K562 (cell line): ENCODE measurements around the gene HIVEP1. TPM values are rescaled to one million over a fixed set of nuclear protein-coding genes. Genes with fewer than 3 reads are reported as not detected.

ENCODE experiments used
- ATAC-seq: fragments of 200-7000 bp; cut with Tn5 transposase; 3 replicates; pipeline ENCODE4 v1.9.1; 2020; ENCODE audit warnings: moderate library complexity
- BruUV-seq: library from RNA; stranded (reverse); fragments of 400-500 nt; replicated peaks from 2 replicates; lab custom pipeline; 2021; lab: Mats Ljungman, UMichigan
- CTCF ChIA-PET: fragments of 300-600 bp; formaldehyde crosslinking; extraction: SDS; loops from one replicate; lab custom pipeline; 2021; ENCODE audit warnings: low intra/inter-chr PET ratio; lab: Yijun Ruan, JAX
- POLR2A ChIA-PET: fragments of 300-600, 350-650 bp; sonication (Branson Sonifier 250); formaldehyde crosslinking; extraction: SDS; loops from one replicate; lab custom pipeline; 2021; ENCODE audit warnings: antibody characterized with exemption, inconsistent platforms; lab: Yijun Ruan, JAX
- DNase-seq, 4 experiments: peaks; one replicate each; pipeline versions ENCODE4 v3.0.0 to v3.0.0-alpha.2; 2011 to 2018; ENCODE audit warnings: low spot score in 3 of 4, mixed read lengths in 3 of 4; ENCODE audit errors: extremely low read depth in 1 of 4
- FAIRE-seq: peaks from 2 replicates; lab custom pipeline; 2011; peaks lifted over from hg19 to GRCh38; lab: Jason Lieb, UNC
- H2AFZ ChIP-seq: 2 replicates; pipeline ENCODE4 v1.6.0; 2011; ENCODE audit warnings: low read depth, low read length, control low read depth, inconsistent platforms
- H3K27ac ChIP-seq: fragments of 200-600 bp; 3 replicates; pipeline ENCODE4 v1.8.0; 2011; ENCODE audit warnings: low read depth, mild to moderate bottlenecking, control low read depth, inconsistent platforms, low read length, moderate library complexity, mixed read lengths; ENCODE audit errors: extremely low read depth
- H3K27me3 ChIP-seq, 2 experiments: fragments of 300-600 bp in 1 of 2; 2 replicates in 1 of 2; 3 replicates in 1 of 2; pipeline versions ENCODE4 v1.6.0 to v1.8.0; 2011; ENCODE audit warnings: inconsistent platforms in 2 of 2, low read length in 2 of 2, mild to moderate bottlenecking in 1 of 2, mixed read lengths in 1 of 2, moderate library complexity in 1 of 2; ENCODE audit not compliant: control insufficient read depth in 2 of 2, insufficient read depth in 2 of 2
- H3K36me3 ChIP-seq: fragments of 300-600 bp; 3 replicates; pipeline ENCODE4 v1.8.0; 2011; ENCODE audit warnings: mild to moderate bottlenecking, low read length, inconsistent platforms; ENCODE audit not compliant: control insufficient read depth, insufficient read depth
- H3K4me1 ChIP-seq, 2 experiments: fragments of 200-600 bp in 1 of 2; replicated peaks in 1 of 2; 2 replicates in 1 of 2; 3 replicates in 1 of 2; pipeline versions ENCODE4 v1.5.1 to v1.8.0; 2011; ENCODE audit warnings: inconsistent platforms in 2 of 2, low read length in 2 of 2, mild to moderate bottlenecking in 1 of 2, mixed read lengths in 1 of 2, moderate library complexity in 1 of 2; ENCODE audit not compliant: control insufficient read depth in 2 of 2, insufficient read depth in 2 of 2
- H3K4me2 ChIP-seq: 2 replicates; pipeline ENCODE4 v1.6.1; 2011; ENCODE audit warnings: low read length, control low read depth, inconsistent platforms, mixed read lengths; ENCODE audit not compliant: insufficient read depth
- H3K4me3 ChIP-seq: fragments of 200-600 bp; sonication (generic), shearing (Covaris generic); 2 replicates; pipeline ENCODE4 v1.5.1; 2016; ENCODE audit warnings: control low read depth, inconsistent platforms
- H3K79me2 ChIP-seq: fragments of 200-600 bp; 3 replicates; pipeline ENCODE4 v1.8.0; 2011; ENCODE audit warnings: low read length, inconsistent platforms; ENCODE audit not compliant: control insufficient read depth, insufficient read depth
- H3K9ac ChIP-seq, 2 experiments: 2 replicates each; pipeline versions ENCODE4 v1.6.0 to v1.6.1; 2011; ENCODE audit warnings: low read depth in 2 of 2, low read length in 2 of 2, control low read depth in 1 of 2, inconsistent platforms in 1 of 2, mild to moderate bottlenecking in 1 of 2, mixed read lengths in 1 of 2; ENCODE audit not compliant: insufficient read depth in 1 of 2
- H3K9me1 ChIP-seq: one replicate; pipeline ENCODE4 v1.6.0; 2011; ENCODE audit warnings: inconsistent platforms, mild to moderate bottlenecking, low read length, moderate library complexity; ENCODE audit not compliant: control insufficient read depth, insufficient read depth
- H3K9me3 ChIP-seq: replicated peaks from 2 replicates; pipeline ENCODE4 v1.5.1; 2011; ENCODE audit warnings: low read depth, low read length, inconsistent platforms; ENCODE audit not compliant: control insufficient read depth, insufficient read depth
- H4K20me1 ChIP-seq: replicated peaks from 2 replicates; pipeline ENCODE4 v1.6.1; 2011; ENCODE audit warnings: low read length, inconsistent platforms, mixed read lengths; ENCODE audit not compliant: control insufficient read depth, insufficient read depth
- ATF7 ChIP-seq: fragments of 450-650 bp; IDR thresholded peaks from 2 replicates; pipeline ENCODE4 v1.7.1; 2014; ENCODE audit warnings: mild to moderate bottlenecking, moderate library complexity
- BCL6 ChIP-seq: fragments of 250-450 bp; sonication (Bioruptor Pico); IDR thresholded peaks from 2 replicates; pipeline ENCODE4 v1.4.0; 2020
- FOXA3 ChIP-seq, 2 experiments: fragments of 450-650 bp in 1 of 2; sonication (generic) in 1 of 2; formaldehyde crosslinking; IDR thresholded peaks in 1 of 2; conservative IDR thresholded peaks in 1 of 2; 2 replicates each; pipeline versions ENCODE4 v1.4.0 to v1.8.0; 2020 to 2022; ENCODE audit warnings: mild to moderate bottlenecking in 2 of 2, missing genetic modification reagents in 1 of 2
- IRF2 ChIP-seq: sonication (generic); formaldehyde crosslinking; IDR thresholded peaks from 2 replicates; pipeline ENCODE4 v1.8.1; 2022; ENCODE audit warnings: mild to moderate bottlenecking, missing genetic modification reagents
- MBD2 ChIP-seq: sonication (generic); IDR thresholded peaks from 2 replicates; pipeline ENCODE4 v1.6.1; 2016; ENCODE audit warnings: low read depth, borderline replicate concordance
- NFXL1 ChIP-seq: fragments of 450-650 bp; formaldehyde crosslinking; IDR thresholded peaks from 2 replicates; pipeline ENCODE4 v1.4.0; 2021; ENCODE audit warnings: mild to moderate bottlenecking
- NR2F6 ChIP-seq: fragments of 450-650 bp; formaldehyde crosslinking; IDR thresholded peaks from 2 replicates; pipeline ENCODE4 v1.4.0; 2020; ENCODE audit warnings: mild to moderate bottlenecking
- PHF8 ChIP-seq: fragments of 200-600 bp; sonication (generic); IDR thresholded peaks from 2 replicates; pipeline ENCODE4 v1.6.1; 2012; ENCODE audit warnings: mixed run types, mild to moderate bottlenecking, inconsistent platforms, low read length, moderate library complexity, borderline replicate concordance
- TEAD1 ChIP-seq, 2 experiments: fragments of 450-650 bp in 1 of 2; sonication (generic) in 1 of 2; formaldehyde crosslinking; IDR thresholded peaks; 2 replicates each; pipeline versions ENCODE4 v1.4.0 to v1.8.0; 2020 to 2022; ENCODE audit warnings: mild to moderate bottlenecking in 2 of 2, missing genetic modification reagents in 1 of 2
- ZNF766 ChIP-seq: fragments of 200-800 bp; sonication (Bioruptor generic); conservative IDR thresholded peaks from 2 replicates; pipeline ENCODE4 v1.6.1; 2016; ENCODE audit warnings: missing genetic modification characterization, missing compliant biosample characterization
- WGBS: fragments of 100-300 bp; shearing (Covaris generic); methylation state at CpG from one replicate; pipeline ENCODE4 v1.1.6; 2016; ENCODE audit warnings: low coverage, mixed read lengths; ENCODE audit not compliant: insufficient coverage; ENCODE audit errors: missing lambda C conversion rate; 5-methylcytosine and 5-hydroxymethylcytosine counted together
- in situ Hi-C: fragments of 300-500 bp; cut with MboI; formaldehyde crosslinking; loops from 4 replicates; pipeline ENCODE4 v1.15.0; 2018; ENCODE audit warnings: inconsistent platforms, mixed read lengths
- intact Hi-C: fragments of 100-400 bp; cut with micrococcal nuclease; formaldehyde crosslinking; loops from 2 replicates; pipeline ENCODE4 v1.14.2; 2022
- polyA plus RNA-seq, 8 experiments: library from polyadenylated mRNA; depleted of rRNA in 4 of 8; stranded (reverse) in 5 of 8; unstranded in 3 of 8; fragments of >200 nt; fragmentation: Nextera tagmentation in 2 of 8; fragmentation: Illumina TruSeq in 1 of 8; extraction: Ambion mirVana in 2 of 8; extraction: Trizol in 1 of 8; gene quantifications; 2 replicates each; pipeline versions ENCODE4 v1.2.1 to v1.2.3, GENCODE V29; 2011 to 2014; ENCODE audit warnings: inconsistent platforms in 1 of 8, missing spikeins in 1 of 8
- total RNA-seq, 7 experiments: library from RNA; depleted of rRNA in 6 of 7; stranded (reverse); fragments of >200 nt in 6 of 7; fragmentation: Illumina TruSeq in 2 of 7; extraction: Trizol in 2 of 7; gene quantifications; 2 replicates each; pipeline versions ENCODE4 v1.2.1 to v1.2.3, GENCODE V29; 2011 to 2021; ENCODE audit warnings: low replicate concordance in 1 of 7
- TF ChIP-seq, protein P1 (sequence below), 2 experiments: fragments of 450-650 bp in 1 of 2; sonication (generic) in 1 of 2; formaldehyde crosslinking in 1 of 2; IDR thresholded peaks in 1 of 2; conservative IDR thresholded peaks in 1 of 2; 2 replicates each; pipeline versions ENCODE4 v1.6.1 to v1.8.1; 2016 to 2023; ENCODE audit warnings: mild to moderate bottlenecking in 2 of 2, moderate library complexity in 2 of 2, inconsistent platforms in 1 of 2, missing genetic modification reagents in 1 of 2
- TF ChIP-seq, protein P2 (sequence below): fragments of 450-650 bp; IDR thresholded peaks from 2 replicates; pipeline ENCODE4 v1.6.1; 2016; ENCODE audit warnings: missing biosample characterization, missing genetic modification characterization
- TF ChIP-seq, protein P3 (sequence below): fragments of 450-650 bp; IDR thresholded peaks from 2 replicates; pipeline ENCODE4 v1.6.1; 2016
- TF ChIP-seq, protein P4 (sequence below): fragments of 450-650 bp; IDR thresholded peaks from 2 replicates; pipeline ENCODE4 v1.6.1; 2016; ENCODE audit warnings: low read depth, mild to moderate bottlenecking, moderate library complexity
- TF ChIP-seq, protein P5 (sequence below): sonication (generic); formaldehyde crosslinking; IDR thresholded peaks from 2 replicates; pipeline ENCODE4 v1.5.0; 2020; ENCODE audit warnings: missing genetic modification reagents

The HIVEP1 gene
- total and polyA plus RNA-seq, 9 of the 15 experiments (the other 6 are each of a cell fraction or from before 2014, with no cell fraction given) = 6.0 to 33.3 (median 21.7) TPM

DNA sequence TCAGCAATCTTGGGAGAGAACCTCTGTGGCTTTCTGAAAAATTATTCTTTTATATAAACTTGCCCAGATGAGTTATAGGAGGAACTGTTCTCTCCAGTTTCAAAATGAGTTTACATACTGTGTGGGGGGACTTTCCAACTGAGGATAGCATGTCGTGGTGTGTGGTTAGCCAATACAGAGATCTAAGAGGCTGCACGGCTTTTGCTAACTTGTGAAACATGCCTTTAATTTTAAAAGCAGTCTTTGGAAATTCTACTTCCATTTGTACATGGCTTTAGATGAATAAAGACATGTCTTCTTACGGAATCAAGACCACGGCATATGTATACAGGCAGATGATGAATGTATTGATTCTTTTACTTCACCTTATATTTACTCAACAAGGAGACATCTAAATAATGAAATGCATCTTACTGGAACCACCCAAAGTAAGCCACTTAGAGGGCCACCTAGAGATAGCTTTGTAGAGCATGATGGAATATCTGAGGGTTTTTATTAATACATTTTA lies 39.8 kb downstream of the HIVEP1 start (continued):
- no peak for TF ChIP-seq NFXL1 (CRISPR knock-in tag)
- TF ChIP-seq, all 486 proteins: peak for 0

DNA sequence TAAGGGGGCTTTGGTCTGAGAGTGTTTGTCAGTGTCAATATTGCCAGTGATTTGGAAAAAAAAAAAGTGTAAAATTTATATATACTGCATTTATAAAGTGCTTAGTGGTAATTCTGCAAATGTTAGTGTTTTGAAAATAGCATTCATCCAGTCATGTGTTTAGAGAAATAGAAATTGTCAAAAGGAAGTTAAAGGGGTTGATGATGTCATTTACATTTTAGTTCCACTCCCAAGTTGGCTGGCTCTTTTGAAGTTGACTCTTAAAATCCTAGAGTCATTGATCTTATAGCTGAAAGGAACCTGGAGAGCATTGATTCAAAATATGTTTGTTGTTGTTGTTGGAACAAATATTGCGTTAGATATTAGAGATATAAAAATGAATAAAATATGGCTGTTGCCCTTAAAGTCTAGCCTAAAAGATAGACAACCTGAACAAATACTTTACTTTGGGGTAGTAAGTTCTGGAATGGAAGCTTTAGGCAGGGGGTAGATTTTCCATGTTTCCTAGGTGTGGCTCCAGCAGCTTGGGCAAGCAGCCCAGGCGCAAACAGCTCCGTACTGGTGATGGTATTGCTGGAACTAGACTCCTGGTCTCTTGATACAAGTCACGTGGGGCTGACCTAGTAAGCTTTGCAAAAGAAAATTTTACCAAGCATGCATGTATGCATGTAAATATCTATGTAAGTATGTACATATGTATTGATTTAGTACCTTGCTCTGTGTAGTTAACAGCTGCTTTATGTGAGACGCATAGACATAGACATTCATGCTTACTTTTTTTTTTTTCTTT lies 46.3 kb downstream of the HIVEP1 start:
- H3K9ac ChIP-seq = no peak overlapping the region
- FAIRE-seq (no peak), DNase-seq (no peak), ATAC-seq (no peak)
- peaks cover 86% of the 10 kb centered on the region for H3K79me2 ChIP-seq
- WGBS = 80% methylated on average over 5 of the region's 5 CpGs
- intact Hi-C loops (no loop called here), in situ Hi-C loops (no loop called here)
- H3K27me3 ChIP-seq = no peaks in the 10 kb centered on the region
- no peak overlapping the region for H3K27ac ChIP-seq
- no peaks in the 10 kb centered on the region for H3K9me3 ChIP-seq
- H3K36me3 ChIP-seq = peaks cover 7% of the 10 kb centered on the region; the same call in 2 of the 3 replicates
- no TSS peak for BruUV-seq
- H4K20me1 ChIP-seq = peaks cover 10% of the 10 kb centered on the region; the same call in 1 of the 2 replicates
- CTCF ChIA-PET = no interaction called here
- no peak overlapping the region for H2AFZ ChIP-seq
- H3K4me3 ChIP-seq = no peak overlapping the region
- no peaks in the 10 kb centered on the region for H3K9me1 ChIP-seq
- POLR2A ChIA-PET = no interaction called here
- H3K4me1 ChIP-seq = no peaks in the 10 kb centered on the region
- no peak overlapping the region for H3K4me2 ChIP-seq
- TF ChIP-seq MBD2 (no peak), TEAD1 (CRISPR knock-in tag; IDR thresholded peaks at IDR 0.05) (no peak), BCL6 (CRISPR knock-in tag) (no peak), ATF7 (peak; percentile 20; the same call in 1 of the 2 replicates), NR2F6 (CRISPR knock-in tag) (no peak), IRF2 (CRISPR knock-in tag) (no peak), PHF8 (no peak), ZNF766 (CRISPR knock-in tag) (no peak), FOXA3 (CRISPR knock-in tag; conservative IDR thresholded peaks at IDR 0.05 in 1 of 2, IDR thresholded peaks at IDR 0.05 in 1 of 2) (no peak)
- TF ChIP-seq, protein P1, sequence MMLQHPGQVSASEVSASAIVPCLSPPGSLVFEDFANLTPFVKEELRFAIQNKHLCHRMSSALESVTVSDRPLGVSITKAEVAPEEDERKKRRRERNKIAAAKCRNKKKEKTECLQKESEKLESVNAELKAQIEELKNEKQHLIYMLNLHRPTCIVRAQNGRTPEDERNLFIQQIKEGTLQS (IDR thresholded peaks at IDR 0.05) = peak; percentile 63
- TF ChIP-seq, protein P1 (CRISPR knock-in tag; conservative IDR thresholded peaks at IDR 0.05) = no peak
- TF ChIP-seq, protein P2, sequence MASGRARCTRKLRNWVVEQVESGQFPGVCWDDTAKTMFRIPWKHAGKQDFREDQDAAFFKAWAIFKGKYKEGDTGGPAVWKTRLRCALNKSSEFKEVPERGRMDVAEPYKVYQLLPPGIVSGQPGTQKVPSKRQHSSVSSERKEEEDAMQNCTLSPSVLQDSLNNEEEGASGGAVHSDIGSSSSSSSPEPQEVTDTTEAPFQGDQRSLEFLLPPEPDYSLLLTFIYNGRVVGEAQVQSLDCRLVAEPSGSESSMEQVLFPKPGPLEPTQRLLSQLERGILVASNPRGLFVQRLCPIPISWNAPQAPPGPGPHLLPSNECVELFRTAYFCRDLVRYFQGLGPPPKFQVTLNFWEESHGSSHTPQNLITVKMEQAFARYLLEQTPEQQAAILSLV (tag) = no peak
- TF ChIP-seq, protein P3, sequence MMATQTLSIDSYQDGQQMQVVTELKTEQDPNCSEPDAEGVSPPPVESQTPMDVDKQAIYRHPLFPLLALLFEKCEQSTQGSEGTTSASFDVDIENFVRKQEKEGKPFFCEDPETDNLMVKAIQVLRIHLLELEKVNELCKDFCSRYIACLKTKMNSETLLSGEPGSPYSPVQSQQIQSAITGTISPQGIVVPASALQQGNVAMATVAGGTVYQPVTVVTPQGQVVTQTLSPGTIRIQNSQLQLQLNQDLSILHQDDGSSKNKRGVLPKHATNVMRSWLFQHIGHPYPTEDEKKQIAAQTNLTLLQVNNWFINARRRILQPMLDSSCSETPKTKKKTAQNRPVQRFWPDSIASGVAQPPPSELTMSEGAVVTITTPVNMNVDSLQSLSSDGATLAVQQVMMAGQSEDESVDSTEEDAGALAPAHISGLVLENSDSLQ = no peak
- TF ChIP-seq, protein P4, sequence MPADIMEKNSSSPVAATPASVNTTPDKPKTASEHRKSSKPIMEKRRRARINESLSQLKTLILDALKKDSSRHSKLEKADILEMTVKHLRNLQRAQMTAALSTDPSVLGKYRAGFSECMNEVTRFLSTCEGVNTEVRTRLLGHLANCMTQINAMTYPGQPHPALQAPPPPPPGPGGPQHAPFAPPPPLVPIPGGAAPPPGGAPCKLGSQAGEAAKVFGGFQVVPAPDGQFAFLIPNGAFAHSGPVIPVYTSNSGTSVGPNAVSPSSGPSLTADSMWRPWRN = no peak
- TF ChIP-seq, protein P5, sequence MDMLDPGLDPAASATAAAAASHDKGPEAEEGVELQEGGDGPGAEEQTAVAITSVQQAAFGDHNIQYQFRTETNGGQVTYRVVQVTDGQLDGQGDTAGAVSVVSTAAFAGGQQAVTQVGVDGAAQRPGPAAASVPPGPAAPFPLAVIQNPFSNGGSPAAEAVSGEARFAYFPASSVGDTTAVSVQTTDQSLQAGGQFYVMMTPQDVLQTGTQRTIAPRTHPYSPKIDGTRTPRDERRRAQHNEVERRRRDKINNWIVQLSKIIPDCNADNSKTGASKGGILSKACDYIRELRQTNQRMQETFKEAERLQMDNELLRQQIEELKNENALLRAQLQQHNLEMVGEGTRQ (CRISPR knock-in tag) = no peak
